Upper lobe of left lung (tissue), 4 donors: ENCODE data around the gene NR2C2.

Experiments
- CTCF ChIP-seq, 6 experiments: fragments of 450-650 bp in 4 of 6; fragments of 200-600 bp in 2 of 6; sonication (generic) in 2 of 6; IDR thresholded peaks; one replicate each; pipeline ENCODE4 v1.5.1; 2016 to 2019; ENCODE audit warnings: antibody characterized with exemption in 6 of 6
- POLR2AphosphoS5 ChIP-seq, 2 donors: sonication (generic); formaldehyde crosslinking; IDR thresholded peaks; one replicate each; pipeline ENCODE4 v1.5.1; 2017; ENCODE audit warnings: antibody characterized with exemption in 2 of 2

- TF ChIP-seq CTCF (IDR thresholded peaks at IDR 0.05), result no peak
- TF ChIP-seq POLR2AphosphoS5 (IDR thresholded peaks at IDR 0.05), result no peak
Measured at GRCh38 chr3:14976317-14976716, 28.9 kb downstream of the NR2C2 start.
